GM11168 (cell line): ENCODE results near the gene ZNF487.
"Not testable (repeated sequence)": the region's sequence is repeated elsewhere in the genome, so short reads cannot be mapped to it uniquely, and the experiment has no call there.

Experiments
- in situ Hi-C: fragments of 300-500 bp; cut with MboI; formaldehyde crosslinking; loops from one replicate; pipeline ENCODE4 v1.12.0; 2022; ENCODE audit warnings: low sequenced_read_pairs; ENCODE audit not compliant: unreplicated experiment

The ZNF487 gene

GRCh38 chr10:43436291-43437140, at the start of gene ZNF487:
Gene ZNF487 (plus strand): TSS chr10:43437111. CDS start chr10:43475814, 38,703 bp downstream.
- in situ Hi-C loops = no loop called here

- in situ Hi-C loops = no loop called here
Observed at GRCh38 chr10:43387678-43388032, 49.3 kb upstream of the ZNF487 start.

- in situ Hi-C loops = no loop called here
Observed at GRCh38 chr10:43389867-43390266, 47.0 kb upstream of the ZNF487 start.

GRCh38 chr10:43390333-43390732, 46.6 kb upstream of the ZNF487 start:
- in situ Hi-C loops = no loop called here

GRCh38 chr10:43390759-43391158, 46.2 kb upstream of the ZNF487 start:
- in situ Hi-C loops = no loop called here

- in situ Hi-C loops = no loop called here
Observed at GRCh38 chr10:43391496-43391895, 45.4 kb upstream of the ZNF487 start.

GRCh38 chr10:43392748-43393147, 44.2 kb upstream of the ZNF487 start:
- in situ Hi-C loops = no loop called here

GRCh38 chr10:43393186-43393585, 43.7 kb upstream of the ZNF487 start:
- in situ Hi-C loops = not testable (repeated sequence)

- in situ Hi-C loops = no loop called here
Observed at GRCh38 chr10:43393606-43394360, 43.1 kb upstream of the ZNF487 start.

GRCh38 chr10:43394868-43395267, 42.0 kb upstream of the ZNF487 start:
- in situ Hi-C loops = no loop called here

- in situ Hi-C loops = no loop called here
Observed at GRCh38 chr10:43395571-43396060, 41.3 kb upstream of the ZNF487 start.

GRCh38 chr10:43396061-43396927, 40.6 kb upstream of the ZNF487 start:
- in situ Hi-C loops = no loop called here

GRCh38 chr10:43396928-43397624, 39.8 kb upstream of the ZNF487 start:
- in situ Hi-C loops = no loop called here

- in situ Hi-C loops = no loop called here
Observed at GRCh38 chr10:43398939-43399319, 38.0 kb upstream of the ZNF487 start.

GRCh38 chr10:43399320-43400310, 37.3 kb upstream of the ZNF487 start:
- in situ Hi-C loops = no loop called here

- in situ Hi-C loops = no loop called here
Observed at GRCh38 chr10:43401627-43402026, 35.3 kb upstream of the ZNF487 start.

GRCh38 chr10:43402176-43402575, 34.7 kb upstream of the ZNF487 start:
- in situ Hi-C loops = no loop called here

GRCh38 chr10:43402880-43403452, 33.9 kb upstream of the ZNF487 start:
- in situ Hi-C loops = no loop called here
